Measurements from ENCODE around the gene TBCD.

The TBCD gene

DNA sequence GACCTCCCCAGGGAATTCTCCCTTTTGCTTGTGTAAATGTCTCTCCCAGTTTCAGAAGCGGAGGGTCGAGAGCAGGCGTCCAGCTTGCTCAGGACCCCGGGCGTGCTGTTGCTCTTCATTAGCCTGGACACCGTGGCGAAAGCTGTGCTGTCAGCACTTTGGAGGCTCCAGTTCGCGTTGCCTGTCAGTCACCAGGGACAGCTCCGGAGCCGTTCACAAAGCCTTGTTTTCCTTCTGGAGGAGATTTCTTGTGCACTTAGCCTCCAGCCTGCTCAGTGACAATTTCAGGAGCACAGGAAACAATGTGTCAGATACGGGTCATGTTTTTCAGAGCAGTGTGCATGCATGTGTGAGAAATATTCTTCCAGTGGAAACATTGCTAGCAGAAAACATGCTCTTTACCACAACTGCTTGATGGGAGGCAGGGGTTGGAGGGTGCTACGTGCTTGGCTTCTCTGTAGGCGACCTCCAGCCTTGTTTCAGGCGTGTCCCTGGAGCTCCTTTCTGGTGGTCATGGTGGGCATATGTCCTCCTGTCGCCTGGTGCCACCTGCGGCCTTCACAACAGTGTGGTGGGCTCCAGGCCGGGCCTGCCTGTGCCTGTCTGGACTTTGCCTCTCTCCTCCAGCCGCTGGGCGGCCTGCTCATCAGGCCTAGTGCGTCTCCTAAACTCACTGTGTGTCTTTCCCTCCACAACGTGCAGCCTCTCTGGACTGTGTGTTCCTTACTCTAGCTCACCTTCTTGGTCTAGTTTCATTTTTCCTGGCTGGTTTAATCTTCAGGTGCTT is 59.0 kb downstream of the TBCD start:
- DNase-seq (ENCODE audit: low spot score) = no peak

- no peak for DNase-seq (ENCODE audit: low spot score)
These were observed 60.2 kb downstream of the TBCD start for GRCh38 chr17:82812058-82812457.

DNA sequence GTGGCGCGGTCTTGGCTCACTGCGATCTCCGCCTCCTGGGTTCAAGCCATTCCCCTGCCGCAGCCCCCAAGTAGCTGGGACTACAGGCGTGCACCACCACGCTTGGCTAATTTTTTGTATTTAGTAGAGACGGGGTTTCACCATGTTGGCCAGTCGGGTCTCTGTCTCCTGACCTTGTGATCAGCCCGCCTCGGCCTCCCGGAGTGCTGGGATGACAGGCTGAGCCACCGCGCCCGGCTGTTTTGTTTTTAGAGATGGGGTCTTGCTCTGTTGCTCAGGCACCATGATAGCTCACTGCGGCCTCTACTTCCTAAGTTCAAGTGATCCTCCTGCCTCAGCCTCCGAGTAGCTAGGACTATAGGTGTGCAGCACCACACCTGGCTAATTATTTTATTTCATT is 60.7 kb downstream of the TBCD start:
- no peak for DNase-seq (ENCODE audit: low spot score)

- DNase-seq (ENCODE audit: low spot score) = no peak
These were observed 61.6 kb downstream of the TBCD start for GRCh38 chr17:82813299-82814051.

DNA sequence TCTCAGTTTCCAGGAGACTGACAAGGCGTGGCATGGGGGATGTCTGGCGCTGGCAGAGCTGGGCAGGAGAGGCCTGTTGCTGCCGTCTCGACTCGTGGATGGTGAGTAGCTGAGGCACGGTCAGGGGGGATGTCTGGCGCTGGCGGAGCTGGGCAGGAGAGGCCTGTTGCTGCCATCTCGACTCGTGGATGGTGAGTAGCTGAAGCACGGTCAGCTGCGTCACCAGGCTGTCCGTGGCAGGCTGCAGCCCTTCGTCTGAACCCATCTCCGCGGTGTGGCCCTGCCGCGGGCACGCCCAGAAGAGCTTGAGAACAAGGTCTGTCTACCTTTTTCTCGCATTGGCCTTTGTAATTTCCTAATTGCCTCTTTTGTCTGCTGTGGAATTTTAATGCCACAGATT is 63.0 kb downstream of the TBCD start:
- DNase-seq (ENCODE audit: low spot score) = no peak

GRCh38 chr17:82815354-82815753 is 63.5 kb downstream of the TBCD start:
- no peak for DNase-seq (ENCODE audit: low spot score)

DNA sequence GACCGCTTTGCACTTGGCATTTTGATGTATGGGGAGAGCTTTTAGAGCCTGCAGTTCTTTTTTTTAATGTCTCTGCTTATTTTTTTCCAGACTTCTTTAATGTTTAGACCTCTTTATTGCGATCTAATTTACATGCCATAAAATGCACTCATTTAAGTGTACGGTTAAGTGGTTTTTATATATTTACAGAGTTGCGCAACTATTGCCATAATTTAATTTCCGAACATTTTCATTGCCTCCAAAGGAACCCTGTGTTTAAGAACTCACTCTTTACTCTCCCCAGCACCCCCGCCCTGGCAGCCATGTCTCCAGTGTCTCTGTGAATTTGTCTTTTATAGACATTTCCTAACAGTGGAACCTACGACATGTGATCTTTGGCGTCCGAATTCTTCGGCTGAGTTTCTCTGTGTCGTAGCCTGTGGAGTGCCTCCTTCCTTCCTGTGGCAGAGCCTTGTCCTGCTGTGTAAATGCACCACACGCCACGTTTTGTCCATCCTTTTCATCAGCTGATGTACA is 64.0 kb downstream of the TBCD start:
- no peak for DNase-seq (ENCODE audit: low spot score)

DNA sequence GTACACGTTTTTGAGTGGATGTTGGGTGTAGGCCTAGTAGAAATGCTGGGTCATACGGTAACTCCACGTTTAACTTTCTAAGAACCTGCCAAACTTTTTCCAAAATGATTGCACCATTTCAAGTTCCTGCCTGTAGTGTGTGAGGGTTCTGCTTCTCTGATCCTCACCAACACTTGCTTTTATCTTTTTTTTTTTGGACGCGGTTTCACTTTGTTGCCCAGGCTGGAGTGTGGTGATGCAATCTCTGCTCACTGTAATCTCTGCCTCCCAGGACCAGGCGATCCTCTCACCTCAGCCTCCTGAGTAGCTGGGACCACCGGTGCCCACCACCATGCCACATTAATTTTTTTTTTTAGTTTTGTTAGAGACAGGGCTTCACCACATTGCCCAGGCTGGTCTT is 64.5 kb downstream of the TBCD start:
- no peak for DNase-seq (ENCODE audit: low spot score)

- DNase-seq (ENCODE audit: low spot score) = no peak
These were observed 66.1 kb downstream of the TBCD start for GRCh38 chr17:82817947-82818346.

DNA sequence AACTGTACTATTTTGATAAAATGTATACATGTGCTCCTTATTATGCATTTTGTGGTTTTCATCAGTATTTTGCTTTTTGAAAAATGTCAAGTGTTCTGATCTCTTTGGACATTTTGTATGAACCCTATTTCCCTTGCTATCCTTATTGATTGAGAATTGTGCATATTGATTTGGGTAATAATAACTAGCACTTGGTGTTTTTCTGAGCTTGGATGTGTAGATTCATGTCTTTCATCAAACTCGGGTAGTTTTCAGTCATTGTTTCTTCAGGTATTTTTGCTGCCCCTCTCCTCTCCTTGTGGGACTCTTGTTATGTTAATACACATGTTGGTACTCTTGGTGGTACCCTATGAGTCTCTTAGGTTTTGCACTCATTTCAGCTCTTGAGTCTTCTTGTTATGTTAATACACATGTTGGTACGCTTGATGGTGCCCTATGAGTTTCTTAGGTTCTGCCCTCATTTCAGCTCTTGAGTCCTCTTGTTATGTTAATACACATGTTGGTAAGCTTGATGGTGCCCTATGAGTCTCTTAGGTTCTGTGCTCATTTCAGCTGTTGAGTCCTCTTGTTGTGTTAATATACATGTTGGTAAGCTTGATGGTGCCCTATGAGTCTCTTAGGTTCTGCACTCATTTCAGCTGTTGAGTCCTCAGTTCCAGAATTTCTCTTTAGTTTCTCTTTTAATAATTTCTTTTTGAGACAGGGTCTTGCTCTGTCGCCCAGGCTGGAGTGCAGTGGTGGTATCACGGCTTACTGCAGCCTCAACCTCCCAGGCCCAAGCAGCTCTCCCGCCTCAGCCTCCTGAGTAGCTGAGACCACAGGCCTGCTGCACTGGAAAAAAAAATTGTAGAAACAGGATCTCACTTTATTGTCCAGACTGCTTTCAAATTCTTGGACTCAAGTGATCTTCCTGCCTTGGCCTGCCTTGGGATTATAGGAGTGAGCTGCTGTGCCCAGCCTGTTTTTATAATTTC is 68.7 kb downstream of the TBCD start:
- DNase-seq (ENCODE audit: low spot score) = no peak

- DNase-seq (ENCODE audit: low spot score) = no peak
These were observed 69.7 kb downstream of the TBCD start for GRCh38 chr17:82821554-82821953.

DNA sequence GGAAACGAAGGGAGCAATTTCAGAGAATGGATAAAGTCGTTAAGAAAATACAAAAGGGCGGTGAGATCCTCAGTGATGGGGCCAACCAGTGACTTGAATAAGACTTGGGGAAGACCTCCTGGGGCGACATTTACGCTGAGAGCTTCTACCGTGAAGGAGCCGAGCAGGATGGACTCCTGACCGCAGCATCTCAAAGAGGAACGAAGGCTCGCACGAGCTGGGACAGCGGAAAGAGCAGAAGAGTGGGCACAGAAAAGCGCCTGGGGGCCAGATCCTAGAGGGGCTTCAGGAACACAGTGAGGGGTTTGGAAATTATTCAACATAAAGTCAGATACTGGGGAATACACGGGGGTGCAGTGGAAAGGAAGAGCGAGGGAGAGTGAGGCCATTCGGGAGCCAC is 70.4 kb downstream of the TBCD start:
- no peak for DNase-seq (ENCODE audit: low spot score)

- DNase-seq (ENCODE audit: low spot score) = no peak
These were observed 71.1 kb downstream of the TBCD start for GRCh38 chr17:82823004-82823403.

DNA sequence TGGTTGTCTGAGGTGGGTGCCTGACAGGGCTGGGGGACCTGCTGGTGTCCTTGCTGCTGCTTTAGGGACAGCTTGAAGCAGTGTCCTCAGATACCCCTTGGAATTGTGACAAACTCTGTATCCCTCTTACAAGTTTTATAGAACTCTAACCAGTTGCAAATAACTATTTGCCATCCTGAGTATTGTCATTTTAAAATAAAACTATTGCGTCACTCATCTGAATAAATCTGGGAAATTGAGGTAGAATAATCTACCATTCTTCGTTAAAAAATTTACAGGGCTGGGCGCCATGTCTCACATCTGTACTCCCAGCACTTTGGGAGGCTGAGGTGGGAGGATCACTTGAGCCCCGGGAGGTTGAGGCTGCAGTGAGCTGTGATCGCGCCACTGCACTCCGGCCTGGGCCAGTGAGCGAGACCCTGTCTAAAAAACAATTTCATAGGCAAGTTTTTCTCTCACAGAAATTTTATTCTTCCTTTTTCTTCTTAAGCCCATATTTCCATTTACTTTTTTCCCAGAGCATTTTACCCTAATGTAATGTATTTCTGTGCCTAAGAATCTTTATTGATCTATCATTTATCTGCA is 73.8 kb downstream of the TBCD start:
- DNase-seq (ENCODE audit: low spot score) = no peak

DNA sequence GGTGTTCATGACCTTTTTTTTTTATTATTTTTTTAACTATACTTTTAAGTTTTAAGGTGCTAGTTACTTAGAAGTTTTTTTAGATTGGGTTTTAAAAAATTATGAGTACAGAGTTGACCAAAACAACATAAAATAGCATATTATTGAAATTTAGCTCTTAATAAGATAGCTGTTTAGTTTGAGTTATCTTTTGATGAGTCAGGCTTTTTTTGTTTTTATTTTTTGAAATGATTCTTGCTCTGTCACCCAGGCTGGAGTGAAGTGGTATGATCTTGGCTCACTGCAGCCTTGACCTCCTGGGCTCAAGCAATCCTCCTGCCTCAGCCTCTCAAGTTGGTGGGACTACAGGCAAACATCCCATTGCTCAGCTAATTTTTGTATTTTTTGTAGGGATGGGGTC is 74.3 kb downstream of the TBCD start:
- no peak for DNase-seq (ENCODE audit: low spot score)

- DNase-seq (ENCODE audit: low spot score) = no peak
These were observed 75.1 kb downstream of the TBCD start for GRCh38 chr17:82826956-82827355.

DNA sequence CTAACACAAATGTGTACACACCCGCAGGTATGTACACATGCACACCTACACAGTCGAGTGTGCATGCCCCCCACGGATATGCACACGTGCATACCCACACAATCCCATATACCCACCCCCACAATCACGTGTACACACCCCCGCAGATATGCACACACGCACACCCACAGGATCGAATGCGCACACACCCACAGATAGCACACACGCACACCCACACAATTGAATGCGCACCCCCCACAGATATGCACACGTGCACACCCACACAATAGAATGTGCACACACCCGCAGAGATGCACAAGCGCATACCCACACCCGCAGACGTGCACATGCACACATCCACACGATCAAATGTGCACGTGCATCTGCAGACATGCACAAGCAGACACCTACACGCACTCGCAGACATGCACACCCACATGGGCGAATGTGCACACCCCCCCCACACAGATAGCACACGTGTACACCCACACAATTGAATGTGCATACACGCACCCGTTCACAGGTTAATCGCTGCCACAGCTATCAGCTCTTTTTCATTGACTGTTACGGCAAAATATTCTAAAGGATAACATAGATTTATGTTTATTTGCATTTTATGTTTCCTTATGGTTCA is 77.1 kb downstream of the TBCD start:
- no peak for DNase-seq (ENCODE audit: low spot score)

DNA sequence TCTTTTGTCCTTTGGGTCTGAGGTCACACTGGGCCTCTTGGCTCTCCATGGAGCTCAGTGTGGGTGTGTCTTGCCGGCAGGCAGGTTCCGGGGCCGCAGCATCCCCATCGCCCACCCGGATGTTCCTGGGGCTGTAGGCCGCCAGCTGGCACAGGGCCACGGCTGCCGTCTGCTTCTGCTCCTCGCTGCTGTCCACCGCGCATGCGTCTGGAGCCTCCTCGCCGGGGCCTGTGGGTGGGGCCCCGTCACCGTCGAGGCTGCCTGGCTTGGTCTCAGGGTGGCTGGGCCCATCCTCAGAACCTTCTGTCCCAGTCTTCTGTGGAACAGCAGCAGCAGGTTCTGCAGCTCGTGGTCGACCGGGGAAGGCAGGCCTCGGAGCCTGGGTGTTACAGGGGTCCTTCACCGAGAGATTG is 78.4 kb downstream of the TBCD start:
- no peak for DNase-seq (ENCODE audit: low spot score)

DNA sequence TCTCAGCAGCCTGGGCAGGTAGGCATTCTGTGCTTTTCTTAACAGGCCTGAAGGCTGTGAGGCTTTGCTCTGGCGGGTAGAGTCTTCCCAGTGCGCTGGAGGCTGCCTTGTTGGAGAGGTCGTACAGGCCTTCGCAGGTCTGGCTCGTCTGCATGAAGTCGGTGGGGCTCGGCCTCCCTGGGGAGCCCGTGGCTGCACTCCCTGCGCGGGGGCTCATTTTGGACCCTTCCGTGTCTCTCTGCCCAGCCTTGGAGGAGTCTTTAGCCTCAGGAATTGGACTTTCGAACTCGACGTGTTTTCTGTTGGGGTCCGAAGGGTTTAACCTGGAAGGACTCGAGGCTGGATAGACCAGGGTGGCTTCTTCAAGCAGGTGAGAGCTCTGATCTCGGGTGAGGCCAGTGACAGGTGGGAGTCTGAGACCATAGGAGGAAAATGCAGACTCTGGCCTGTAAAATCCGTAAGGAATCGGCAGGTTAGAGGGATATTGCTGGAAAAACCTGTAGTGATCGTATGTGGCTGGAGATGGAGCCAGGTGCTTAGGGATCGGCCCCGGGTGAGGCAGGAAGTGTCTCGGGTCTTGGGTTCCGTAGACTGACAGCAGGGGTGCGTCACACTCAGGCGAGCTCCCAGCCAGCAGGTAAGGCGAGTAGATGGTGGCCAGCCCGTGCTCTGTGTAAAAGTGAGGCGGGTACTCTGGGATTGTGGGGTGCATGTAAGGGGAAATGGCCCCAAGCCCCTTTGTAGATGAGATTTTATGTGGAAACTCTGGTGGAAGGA is 79.4 kb downstream of the TBCD start:
- no peak for DNase-seq (ENCODE audit: low spot score)

DNA sequence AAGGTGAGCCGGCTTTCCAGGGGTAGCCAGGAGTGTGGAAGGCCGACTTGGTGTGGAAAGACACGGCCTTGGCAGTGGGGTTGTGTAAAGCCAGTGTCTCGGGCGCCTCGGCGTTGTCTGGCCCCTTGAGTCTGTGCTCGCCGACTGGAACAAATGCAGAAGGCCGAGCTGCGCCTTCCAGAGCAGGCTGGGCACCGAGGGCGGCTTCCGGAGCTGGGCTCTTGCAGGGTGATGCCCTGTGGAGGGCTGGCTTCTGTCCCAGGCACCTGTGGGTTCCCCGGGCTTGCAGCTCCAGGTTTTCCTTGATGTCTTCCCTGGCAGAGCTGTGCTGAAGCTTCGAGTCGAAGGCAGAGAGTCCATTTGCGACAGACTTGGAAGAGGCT is 79.9 kb downstream of the TBCD start:
- DNase-seq (ENCODE audit: low spot score) = no peak

DNA sequence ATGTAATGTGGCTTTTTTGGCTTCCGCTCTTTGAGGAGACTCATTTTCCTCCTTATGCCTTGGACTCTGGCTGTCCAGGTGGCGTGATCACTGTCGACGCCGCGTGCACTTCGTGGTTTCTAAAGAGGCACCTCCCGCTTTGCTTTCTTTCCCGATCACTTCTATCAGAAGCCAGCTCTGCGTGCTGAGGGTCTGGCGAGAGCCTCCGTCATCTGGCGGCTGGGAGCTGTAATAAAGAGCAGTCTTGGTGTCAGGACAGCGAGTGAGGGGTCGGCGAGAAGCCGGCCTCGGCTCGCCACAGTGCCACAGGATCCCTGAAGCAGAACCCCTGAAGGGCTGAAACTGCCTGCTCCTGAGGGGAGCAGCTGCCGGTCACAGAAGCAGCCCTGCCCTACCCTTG is 80.5 kb downstream of the TBCD start:
- DNase-seq (ENCODE audit: low spot score) = no peak
